Endothelial cell of umbilical vein (primary cell): ENCODE results near the gene GON4L. TPM values are rescaled to one million over a fixed set of nuclear protein-coding genes. Genes with fewer than 3 reads are reported as not detected.
"Not testable (repeated sequence)": the region's sequence is repeated elsewhere in the genome, so short reads cannot be mapped to it uniquely, and the experiment has no call there.

Experiments used
- BruUV-seq: library from RNA; stranded (reverse); fragments of 400-500 nt; replicated peaks from 2 replicates; lab custom pipeline; 2021; lab: Mats Ljungman, UMichigan
- CTCF ChIA-PET: fragments of 300-600, 350-600 bp; sonication (Branson Sonifier 250); formaldehyde crosslinking; loops from one replicate; lab custom pipeline; 2021; ENCODE audit warnings: antibody characterized with exemption, inconsistent platforms; lab: Charles Lee
- POLR2A ChIA-PET: fragments of 300-600, 350-600 bp; sonication (Branson Sonifier 250); formaldehyde crosslinking; loops from one replicate; lab custom pipeline; 2021; ENCODE audit warnings: antibody characterized with exemption, inconsistent platforms; lab: Charles Lee
- DNase-seq: peaks from one replicate; pipeline ENCODE4 v3.0.0-alpha.2; 2011; ENCODE audit warnings: low read depth, low spot score
- FAIRE-seq: peaks from 2 replicates; lab custom pipeline; 2011; peaks lifted over from hg19 to GRCh38; lab: Jason Lieb, UNC
- H2AFZ ChIP-seq: 2 replicates; pipeline ENCODE4 v1.6.0; 2012; ENCODE audit warnings: low read depth, low read length, control low read depth, inconsistent platforms
- H3K27ac ChIP-seq: 2 replicates; pipeline ENCODE4 v1.5.1; 2011; ENCODE audit warnings: low read depth, mild to moderate bottlenecking, control low read depth, low read length, moderate library complexity; ENCODE audit not compliant: insufficient read depth
- H3K27me3 ChIP-seq, 2 experiments: 2 replicates each; pipeline versions ENCODE4 v1.6.0 to v1.6.1; 2011; ENCODE audit warnings: low read length in 2 of 2, mixed read lengths in 1 of 2; ENCODE audit not compliant: control insufficient read depth in 2 of 2, insufficient read depth in 2 of 2
- H3K36me3 ChIP-seq, 2 experiments: 2 replicates in 1 of 2; 3 replicates in 1 of 2; pipeline ENCODE4 v1.5.1; 2011; ENCODE audit warnings: low read length in 2 of 2, mild to moderate bottlenecking in 1 of 2, moderate library complexity in 1 of 2; ENCODE audit not compliant: control insufficient read depth in 2 of 2, insufficient read depth in 2 of 2; ENCODE audit errors: extremely low read depth in 1 of 2
- H3K4me1 ChIP-seq: 3 replicates; pipeline ENCODE4 v1.5.1; 2011; ENCODE audit warnings: mild to moderate bottlenecking, low read length; ENCODE audit not compliant: control insufficient read depth, insufficient read depth; ENCODE audit errors: extremely low read depth
- H3K4me2 ChIP-seq: 2 replicates; pipeline ENCODE4 v1.6.1; 2011; ENCODE audit warnings: low read length, control low read depth, mixed read lengths; ENCODE audit not compliant: insufficient read depth
- H3K4me3 ChIP-seq, 3 experiments: fragments of 200-600 bp in 1 of 3; sonication (generic), shearing (Covaris generic) in 1 of 3; replicated peaks in 1 of 3; 2 replicates each; pipeline ENCODE4 v1.5.1; 2011 to 2016; ENCODE audit warnings: control low read depth in 3 of 3, low read length in 3 of 3, mild to moderate bottlenecking in 2 of 3, inconsistent platforms in 1 of 3, low read depth in 1 of 3, moderate library complexity in 1 of 3; ENCODE audit not compliant: insufficient read depth in 1 of 3
- H3K79me2 ChIP-seq: 2 replicates; pipeline ENCODE4 v1.6.0; 2012; ENCODE audit warnings: low read length, inconsistent platforms; ENCODE audit not compliant: control insufficient read depth, insufficient read depth
- H3K9ac ChIP-seq: replicated peaks from 2 replicates; pipeline ENCODE3; 2011; ENCODE audit warnings: low read length, control low read depth; ENCODE audit not compliant: insufficient read depth; ENCODE audit errors: extremely low read depth
- H3K9me1 ChIP-seq: replicated peaks from 3 replicates; pipeline ENCODE4 v1.6.0; 2011; ENCODE audit warnings: mild to moderate bottlenecking, low read length; ENCODE audit not compliant: control insufficient read depth, insufficient read depth; ENCODE audit errors: extremely low read depth
- H3K9me3 ChIP-seq: replicated peaks from 2 replicates; pipeline ENCODE4 v1.5.1; 2012; ENCODE audit warnings: low read length, inconsistent platforms; ENCODE audit not compliant: control insufficient read depth, insufficient read depth
- H4K20me1 ChIP-seq: replicated peaks from 2 replicates; pipeline ENCODE3; 2011; ENCODE audit warnings: mild to moderate bottlenecking, low read length; ENCODE audit not compliant: control insufficient read depth, insufficient read depth; ENCODE audit errors: extremely low read depth
- EZH2 ChIP-seq: IDR thresholded peaks from 2 replicates; pipeline ENCODE4 v1.6.1; 2012; ENCODE audit warnings: borderline replicate concordance, low read depth, mild to moderate bottlenecking, moderate library complexity, low read length, inconsistent platforms; ENCODE audit not compliant: severe bottlenecking
- FOS ChIP-seq: IDR thresholded peaks from 2 replicates; pipeline ENCODE4 v1.6.1; 2011; ENCODE audit warnings: mild to moderate bottlenecking, low read length, moderate library complexity, borderline replicate concordance; ENCODE audit not compliant: insufficient read depth
- GATA2 ChIP-seq: IDR thresholded peaks from 2 replicates; pipeline ENCODE4 v1.7.0; 2011; ENCODE audit warnings: low read depth, mild to moderate bottlenecking, moderate library complexity, mixed read lengths, low read length; ENCODE audit not compliant: insufficient read length, insufficient read depth
- JUN ChIP-seq: IDR thresholded peaks from 2 replicates; pipeline ENCODE4 v1.6.1; 2011; ENCODE audit warnings: borderline replicate concordance, low read depth; ENCODE audit not compliant: insufficient read length, insufficient read depth
- MYC ChIP-seq: IDR thresholded peaks from one replicate; pipeline ENCODE4 v1.6.1; 2011; ENCODE audit warnings: mild to moderate bottlenecking, low read depth, low read length
- POLR2A ChIP-seq: IDR thresholded peaks from 2 replicates; pipeline ENCODE4 v1.6.1; 2012; ENCODE audit warnings: low read depth, mild to moderate bottlenecking, control low read depth, low read length
- dilution Hi-C: fragments of 300-500 bp; cut with MboI; formaldehyde crosslinking; loops from one replicate; pipeline ENCODE4 v1.15.0; 2019; ENCODE audit warnings: low sequenced_read_pairs; ENCODE audit not compliant: extremely low pct_ligation_motif_present
- intact Hi-C: fragments of 100-400 bp; cut with micrococcal nuclease; formaldehyde crosslinking; loops from one replicate; pipeline ENCODE4 v1.10.0; 2022
- polyA plus RNA-seq, 4 experiments: library from polyadenylated mRNA; depleted of rRNA in 3 of 4; stranded (reverse) in 3 of 4; unstranded in 1 of 4; fragments of >200 nt; gene quantifications; 2 replicates each; pipeline versions ENCODE4 v1.2.1 to v1.2.3, GENCODE V29; 2011 to 2012; ENCODE audit warnings: missing spikeins in 1 of 4
- total RNA-seq: library from RNA; stranded (reverse); gene quantifications from 2 replicates; pipeline ENCODE4 v1.2.3, GENCODE V29; 2021
- TF ChIP-seq, protein P1 (sequence below): IDR thresholded peaks from 2 replicates; pipeline ENCODE4 v1.6.1; 2011; ENCODE audit not compliant: insufficient read depth, insufficient read length
- TF ChIP-seq, protein P2 (sequence below), 2 donors: IDR thresholded peaks; 1 replicate in 1 of 2; 2 replicates in 1 of 2; pipeline ENCODE4 v1.5.1; 2011; ENCODE audit warnings: low read length in 2 of 2, mild to moderate bottlenecking in 2 of 2, moderate library complexity in 2 of 2, control low read depth in 1 of 2, inconsistent platforms in 1 of 2, low read depth in 1 of 2; ENCODE audit not compliant: insufficient read depth in 1 of 2; ENCODE audit errors: extremely low read depth in 1 of 2

The GON4L gene
- total and polyA plus RNA-seq, 2 donors (not counting 3 experiments of a cell fraction or from before 2014, with no cell fraction given): 30.5 to 58.7 TPM

DNA sequence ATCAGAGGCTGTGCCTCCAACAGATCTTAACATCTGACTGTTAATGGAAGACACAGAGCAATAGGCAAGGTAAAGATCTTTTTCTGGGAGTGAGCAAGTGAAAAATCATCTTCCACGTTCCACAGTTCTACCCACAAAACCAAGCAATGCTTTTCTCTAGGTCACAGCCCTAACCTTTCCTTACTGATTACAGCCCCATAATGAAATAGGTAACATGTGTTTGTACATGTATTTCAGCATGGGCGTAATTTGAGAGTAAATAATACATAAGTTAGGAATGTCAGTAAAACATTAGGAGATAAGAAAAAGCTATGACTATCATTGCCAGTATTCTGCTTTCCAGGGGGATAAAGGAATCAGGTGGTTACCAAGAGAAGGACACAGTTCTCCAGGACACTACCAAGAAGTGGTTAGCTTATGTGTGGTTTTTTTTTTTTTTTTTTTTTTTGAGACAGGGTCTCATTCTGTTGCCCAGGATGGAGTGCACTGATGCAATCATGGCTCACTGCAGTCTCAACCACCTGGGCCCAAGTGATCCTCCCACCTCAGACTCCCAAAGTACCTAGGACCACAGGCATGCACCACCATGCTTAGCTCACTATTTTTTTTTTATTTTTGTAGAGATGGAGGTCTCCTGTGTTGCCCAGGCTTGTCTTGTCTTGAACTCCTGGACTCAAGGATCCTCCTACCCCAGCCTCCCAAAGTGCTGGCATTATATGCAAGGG lies 96.1 kb downstream of the GON4L start:
- DNase-seq: no peak
- H4K20me1 ChIP-seq: no peaks in the 10 kb centered on the region
- H3K36me3 ChIP-seq: peaks cover 18 to 31% of the 10 kb centered on the region in 2 experiments
- no peak overlapping the region for H3K4me3 ChIP-seq
- ChIA-PET POLR2A (no interaction called here), CTCF (no interaction called here)
- H3K4me1 ChIP-seq: peaks cover 11% of the 10 kb centered on the region
- intact Hi-C loops (no loop called here), dilution Hi-C loops (no loop called here)
- BruUV-seq: no TSS peak
- H3K9me3 ChIP-seq: no peaks in the 10 kb centered on the region
- H3K27me3 ChIP-seq: no peaks in the 10 kb centered on the region
- no peak for FAIRE-seq
- no peaks in the 10 kb centered on the region for H3K9me1 ChIP-seq
- H2AFZ ChIP-seq: no peak overlapping the region
- H3K79me2 ChIP-seq: no peaks in the 10 kb centered on the region
- H3K4me2 ChIP-seq: no peak overlapping the region
- no peak for TF ChIP-seq POLR2A
- no peak overlapping the region for H3K9ac ChIP-seq
- no peak overlapping the region for H3K27ac ChIP-seq

DNA sequence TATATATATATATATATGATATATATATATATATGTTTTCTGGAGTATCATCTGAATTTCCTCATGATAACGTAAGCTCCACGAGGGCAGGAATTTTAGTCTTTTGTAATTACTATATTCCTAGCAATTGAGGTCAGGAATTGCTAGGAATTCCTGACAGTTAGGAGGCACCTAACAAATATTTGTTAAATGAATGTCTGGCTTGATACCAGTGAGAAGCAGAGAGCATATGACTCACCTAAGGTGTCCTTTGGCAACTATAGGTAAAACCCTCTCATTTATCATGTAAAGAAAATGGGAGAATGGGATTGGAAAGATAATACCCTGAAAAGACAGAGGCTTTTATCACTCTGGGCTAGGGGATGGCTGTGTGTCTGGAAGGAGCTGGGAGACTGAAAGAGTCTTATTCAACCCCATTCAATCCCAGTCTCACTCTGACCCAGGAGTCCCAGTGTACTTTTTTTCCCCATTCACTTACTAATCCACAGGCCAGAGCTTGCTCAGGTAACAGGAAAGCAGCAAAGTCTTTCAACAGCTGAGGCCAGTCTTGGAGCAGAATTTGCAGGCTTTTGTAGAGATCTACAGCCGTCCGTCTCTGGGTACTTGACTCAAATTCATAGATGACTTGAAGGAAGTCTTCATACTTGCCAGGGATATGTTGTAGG lies 96.9 kb downstream of the GON4L start:
- no peaks in the 10 kb centered on the region for H3K9me3 ChIP-seq
- H3K4me3 ChIP-seq: no peak overlapping the region
- no peak for TF ChIP-seq MYC
- TF ChIP-seq GATA2: no peak
- TF ChIP-seq, protein P1, sequence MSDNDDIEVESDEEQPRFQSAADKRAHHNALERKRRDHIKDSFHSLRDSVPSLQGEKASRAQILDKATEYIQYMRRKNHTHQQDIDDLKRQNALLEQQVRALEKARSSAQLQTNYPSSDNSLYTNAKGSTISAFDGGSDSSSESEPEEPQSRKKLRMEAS: no peak
- TF ChIP-seq POLR2A: no peak
- no peak for TF ChIP-seq JUN
- TF ChIP-seq, protein P2, sequence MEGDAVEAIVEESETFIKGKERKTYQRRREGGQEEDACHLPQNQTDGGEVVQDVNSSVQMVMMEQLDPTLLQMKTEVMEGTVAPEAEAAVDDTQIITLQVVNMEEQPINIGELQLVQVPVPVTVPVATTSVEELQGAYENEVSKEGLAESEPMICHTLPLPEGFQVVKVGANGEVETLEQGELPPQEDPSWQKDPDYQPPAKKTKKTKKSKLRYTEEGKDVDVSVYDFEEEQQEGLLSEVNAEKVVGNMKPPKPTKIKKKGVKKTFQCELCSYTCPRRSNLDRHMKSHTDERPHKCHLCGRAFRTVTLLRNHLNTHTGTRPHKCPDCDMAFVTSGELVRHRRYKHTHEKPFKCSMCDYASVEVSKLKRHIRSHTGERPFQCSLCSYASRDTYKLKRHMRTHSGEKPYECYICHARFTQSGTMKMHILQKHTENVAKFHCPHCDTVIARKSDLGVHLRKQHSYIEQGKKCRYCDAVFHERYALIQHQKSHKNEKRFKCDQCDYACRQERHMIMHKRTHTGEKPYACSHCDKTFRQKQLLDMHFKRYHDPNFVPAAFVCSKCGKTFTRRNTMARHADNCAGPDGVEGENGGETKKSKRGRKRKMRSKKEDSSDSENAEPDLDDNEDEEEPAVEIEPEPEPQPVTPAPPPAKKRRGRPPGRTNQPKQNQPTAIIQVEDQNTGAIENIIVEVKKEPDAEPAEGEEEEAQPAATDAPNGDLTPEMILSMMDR (IDR thresholded peaks at IDR 0.05; ENCODE audit: extremely low read depth in 1 of 2, insufficient read depth in 1 of 2, low read depth in 1 of 2, low read length in 2 of 2): no peak
- TF ChIP-seq FOS: no peak
- no peak for TF ChIP-seq EZH2
- H3K36me3 ChIP-seq: peaks cover 17 to 25% of the 10 kb centered on the region in 2 experiments
- no peaks in the 10 kb centered on the region for H3K27me3 ChIP-seq
- H3K27ac ChIP-seq: no peak overlapping the region
- no peak overlapping the region for H3K9ac ChIP-seq
- intact Hi-C loops (no loop called here), dilution Hi-C loops (no loop called here)
- DNase-seq (no peak), FAIRE-seq (no peak)
- peaks cover 11% of the 10 kb centered on the region for H3K4me1 ChIP-seq
- CTCF ChIA-PET: no interaction called here
- H3K9me1 ChIP-seq: no peaks in the 10 kb centered on the region
- POLR2A ChIA-PET: no interaction called here
- no peaks in the 10 kb centered on the region for H4K20me1 ChIP-seq
- no peaks in the 10 kb centered on the region for H3K79me2 ChIP-seq
- no peak overlapping the region for H2AFZ ChIP-seq
- no peak overlapping the region for H3K4me2 ChIP-seq
- no TSS peak for BruUV-seq

DNA sequence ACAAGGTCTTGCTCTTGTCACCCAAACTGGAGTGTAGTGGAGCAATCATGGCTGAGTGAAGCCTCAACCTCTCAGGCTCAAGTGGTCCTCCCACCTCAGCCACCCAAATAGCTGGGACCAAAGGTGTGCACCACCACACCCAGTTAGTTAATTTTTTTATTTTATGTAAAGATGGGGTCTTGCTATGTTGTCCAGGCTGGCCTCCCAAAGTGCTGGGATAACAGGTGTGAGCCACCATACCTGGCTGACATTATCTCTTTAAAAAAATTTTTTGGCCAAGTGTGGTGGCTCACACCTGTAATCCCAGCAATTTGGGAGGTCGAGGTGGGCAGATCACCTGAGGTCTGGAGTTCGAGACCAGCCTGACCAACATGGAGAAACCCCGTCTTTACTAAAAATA lies 98.0 kb downstream of the GON4L start:
- H3K4me1 ChIP-seq, H3K9me3 ChIP-seq, H3K4me3 ChIP-seq, H3K27ac ChIP-seq, BruUV-seq, H3K79me2 ChIP-seq, dilution Hi-C loops, FAIRE-seq, H3K9ac ChIP-seq, H3K27me3 ChIP-seq, intact Hi-C loops, POLR2A ChIA-PET, H3K4me2 ChIP-seq, H2AFZ ChIP-seq, H3K9me1 ChIP-seq, CTCF ChIA-PET, H4K20me1 ChIP-seq, DNase-seq: not testable (repeated sequence)
- H3K36me3 ChIP-seq: peaks cover 13 to 24% of the 10 kb centered on the region in 2 experiments
